Measurements from ENCODE around the gene XRN1. TPM values are rescaled to one million over a fixed set of nuclear protein-coding genes. Genes with fewer than 3 reads are reported as not detected.
"Not testable (repeated sequence)": the region's sequence is repeated elsewhere in the genome, so short reads cannot be mapped to it uniquely, and the experiment has no call there.

Gene XRN1
- total RNA-seq, 4 donors from 2014 or later = 32.0 to 43.8 (median 35.6) TPM

DNA sequence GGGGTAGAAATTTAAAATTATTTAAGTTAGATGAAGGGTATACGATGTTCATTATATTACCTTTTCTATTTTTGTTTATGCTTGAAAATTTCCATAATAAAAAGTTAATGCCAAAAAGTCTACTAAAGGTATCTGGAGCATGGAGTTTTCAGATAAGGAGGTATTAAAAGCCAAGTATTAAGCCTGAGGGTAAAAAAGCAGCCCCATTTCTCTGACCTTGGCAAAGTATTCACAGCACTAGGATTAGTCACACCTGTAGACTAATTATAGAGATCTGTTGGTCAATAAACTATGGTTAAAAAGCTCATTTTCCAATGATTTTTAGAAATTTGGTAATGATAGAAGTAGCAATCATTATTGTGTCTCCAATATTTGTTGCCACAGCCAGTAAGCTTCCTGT lies 23.1 kb downstream of the XRN1 start:
- no peak overlapping the region for H3K4me3 ChIP-seq (ENCODE audit: low read depth, poor library complexity, severe bottlenecking)
- TF ChIP-seq, protein P1, sequence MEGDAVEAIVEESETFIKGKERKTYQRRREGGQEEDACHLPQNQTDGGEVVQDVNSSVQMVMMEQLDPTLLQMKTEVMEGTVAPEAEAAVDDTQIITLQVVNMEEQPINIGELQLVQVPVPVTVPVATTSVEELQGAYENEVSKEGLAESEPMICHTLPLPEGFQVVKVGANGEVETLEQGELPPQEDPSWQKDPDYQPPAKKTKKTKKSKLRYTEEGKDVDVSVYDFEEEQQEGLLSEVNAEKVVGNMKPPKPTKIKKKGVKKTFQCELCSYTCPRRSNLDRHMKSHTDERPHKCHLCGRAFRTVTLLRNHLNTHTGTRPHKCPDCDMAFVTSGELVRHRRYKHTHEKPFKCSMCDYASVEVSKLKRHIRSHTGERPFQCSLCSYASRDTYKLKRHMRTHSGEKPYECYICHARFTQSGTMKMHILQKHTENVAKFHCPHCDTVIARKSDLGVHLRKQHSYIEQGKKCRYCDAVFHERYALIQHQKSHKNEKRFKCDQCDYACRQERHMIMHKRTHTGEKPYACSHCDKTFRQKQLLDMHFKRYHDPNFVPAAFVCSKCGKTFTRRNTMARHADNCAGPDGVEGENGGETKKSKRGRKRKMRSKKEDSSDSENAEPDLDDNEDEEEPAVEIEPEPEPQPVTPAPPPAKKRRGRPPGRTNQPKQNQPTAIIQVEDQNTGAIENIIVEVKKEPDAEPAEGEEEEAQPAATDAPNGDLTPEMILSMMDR (IDR thresholded peaks at IDR 0.05) = no peak
- no peak for TF ChIP-seq POLR2A (IDR thresholded peaks at IDR 0.05)
- 77 to 78% methylated on average over 1 of the region's 1 CpG for WGBS, 2 donors
- intact Hi-C loops (cut with DNase I; ENCODE audit: low total_unique reads) = no loop called here
- no peak for DNase-seq (ENCODE audit: low spot score in 2 of 2)

DNA sequence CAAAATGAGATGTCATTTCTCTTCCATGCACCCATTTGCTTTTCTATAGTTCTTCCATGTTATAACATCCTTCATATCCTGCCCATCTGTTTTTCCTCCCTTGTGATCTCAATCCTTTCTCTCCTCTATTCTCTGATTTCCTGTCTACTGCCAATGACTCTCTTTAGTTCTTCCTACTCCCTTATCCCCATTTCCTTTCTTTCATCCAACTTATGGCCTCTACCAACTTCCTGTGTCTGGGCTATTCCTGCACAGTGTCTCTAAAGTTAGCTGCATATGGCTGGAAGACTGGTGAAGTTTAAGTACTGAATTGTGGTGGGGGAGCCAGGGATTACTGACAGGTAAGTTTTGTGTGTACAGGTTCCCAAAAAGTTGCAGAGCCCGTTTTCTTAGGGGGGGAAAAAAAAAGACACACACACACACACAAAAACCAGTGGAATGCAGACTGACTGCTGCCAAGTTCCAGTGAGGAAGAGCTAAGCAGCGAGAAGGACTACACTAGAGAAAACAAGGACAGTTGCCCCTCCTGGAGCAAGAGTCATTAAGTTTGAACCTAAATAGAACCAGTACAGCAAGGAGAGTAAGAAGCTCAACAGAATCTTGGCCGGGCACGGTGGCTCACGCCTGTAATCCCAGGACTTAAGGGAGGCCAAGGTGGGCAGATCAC lies 28.8 kb downstream of the XRN1 start:
- 89 to 91% methylated on average over 5 of the region's 5 CpGs for WGBS, 2 donors
- no peak overlapping the region for H3K4me3 ChIP-seq (ENCODE audit: low read depth, poor library complexity, severe bottlenecking)
- DNase-seq (ENCODE audit: low spot score in 2 of 2) = no peak
- TF ChIP-seq, protein P1 (IDR thresholded peaks at IDR 0.05) = no peak
- no peak for TF ChIP-seq POLR2A (IDR thresholded peaks at IDR 0.05)
- intact Hi-C loops (cut with DNase I; ENCODE audit: low total_unique reads) = no loop called here

DNA sequence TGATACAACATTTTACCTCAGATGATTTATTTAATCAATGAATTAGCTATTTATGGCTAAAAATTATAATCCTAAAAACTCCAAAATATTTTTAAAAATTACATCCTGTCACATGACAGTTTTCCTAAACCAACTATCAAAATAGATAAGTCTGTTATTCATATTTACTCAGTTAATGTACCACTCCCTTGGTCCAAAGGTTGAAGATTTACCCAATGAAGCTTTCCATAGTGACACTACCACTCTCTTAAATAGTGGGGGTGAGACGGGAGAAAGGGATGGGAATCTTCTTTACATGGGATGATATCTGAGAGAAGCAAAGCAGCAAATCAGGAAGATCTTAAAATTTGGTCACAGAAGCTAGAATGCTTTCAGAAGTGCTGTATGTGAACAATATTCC lies 30.5 kb downstream of the XRN1 start:
- TF ChIP-seq, protein P1 (IDR thresholded peaks at IDR 0.05) = no peak
- no peak for TF ChIP-seq POLR2A (IDR thresholded peaks at IDR 0.05)
- H3K4me3 ChIP-seq (ENCODE audit: low read depth, poor library complexity, severe bottlenecking) = no peak overlapping the region
- no peak for DNase-seq (ENCODE audit: low spot score in 2 of 2)
- intact Hi-C loops (cut with DNase I; ENCODE audit: low total_unique reads) = no loop called here
- WGBS, 2 donors = 89 to 91% methylated on average over 1 of the region's 1 CpG

DNA sequence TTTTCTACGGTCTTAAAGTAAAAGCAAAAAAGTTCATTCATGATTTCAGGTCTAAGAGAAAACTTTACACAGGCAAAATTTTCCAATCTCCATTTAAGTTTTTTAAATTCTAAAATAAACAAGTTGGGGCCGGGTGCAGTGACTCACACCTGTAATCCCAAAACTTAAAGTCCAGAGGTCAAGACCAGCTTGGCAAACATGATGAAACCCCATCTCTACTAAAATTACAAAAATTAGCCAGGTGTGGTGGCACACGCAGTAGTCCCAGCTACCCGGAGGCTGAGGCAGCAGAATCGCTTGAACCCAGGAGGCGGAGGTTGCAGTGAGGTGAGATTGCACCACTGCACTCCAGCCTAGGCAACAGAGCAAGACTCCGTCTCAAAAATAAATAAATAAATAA lies 47.3 kb downstream of the XRN1 start:
- intact Hi-C loops (cut with DNase I; ENCODE audit: low total_unique reads); DNase-seq (ENCODE audit: low spot score in 2 of 2); H3K4me3 ChIP-seq (ENCODE audit: low read depth, poor library complexity, severe bottlenecking): not testable (repeated sequence)
- 93 to 96% methylated on average over 7 of the region's 7 CpGs for WGBS, 2 donors

DNA sequence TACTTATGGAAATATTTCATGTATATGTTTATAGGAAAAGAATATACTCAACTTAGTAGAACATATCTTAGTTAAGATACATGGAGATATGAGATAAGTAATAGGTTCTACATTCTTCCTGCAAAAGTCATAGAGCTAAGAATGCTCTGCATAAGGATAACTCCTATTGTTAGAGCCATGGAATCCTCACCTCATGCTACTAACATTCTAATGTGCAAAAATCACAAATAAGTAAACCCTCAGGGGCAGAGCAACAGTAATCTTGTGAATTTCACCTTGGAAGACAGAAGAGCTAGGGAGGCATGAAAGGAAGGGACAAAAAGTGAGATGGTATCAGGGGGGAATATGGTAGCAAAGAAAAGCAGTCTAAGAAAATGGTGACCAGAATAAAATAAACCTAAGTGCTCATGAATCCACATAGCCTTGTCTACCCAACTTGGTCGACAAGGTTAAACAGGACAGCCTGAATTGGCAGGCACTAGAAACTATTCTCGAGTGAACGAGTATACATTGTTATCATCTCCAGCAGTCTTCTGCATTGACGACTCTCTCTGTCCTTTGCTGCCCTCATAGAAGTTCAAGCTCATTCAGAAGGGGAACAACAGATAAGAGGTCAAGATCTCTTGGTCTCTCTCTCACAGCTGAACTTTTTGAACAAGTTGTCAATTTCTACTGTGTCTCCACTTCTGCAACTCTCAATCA lies 52.8 kb downstream of the XRN1 start:
- H3K4me3 ChIP-seq (ENCODE audit: low read depth, poor library complexity, severe bottlenecking) = no peak overlapping the region
- no peak for DNase-seq (ENCODE audit: low spot score in 2 of 2)
- no peak for TF ChIP-seq POLR2A (IDR thresholded peaks at IDR 0.05)
- TF ChIP-seq, protein P1 (IDR thresholded peaks at IDR 0.05) = no peak
- intact Hi-C loops (cut with DNase I; ENCODE audit: low total_unique reads) = no loop called here
- 93 to 96% methylated on average over 4 of the region's 4 CpGs for WGBS, 2 donors

DNA sequence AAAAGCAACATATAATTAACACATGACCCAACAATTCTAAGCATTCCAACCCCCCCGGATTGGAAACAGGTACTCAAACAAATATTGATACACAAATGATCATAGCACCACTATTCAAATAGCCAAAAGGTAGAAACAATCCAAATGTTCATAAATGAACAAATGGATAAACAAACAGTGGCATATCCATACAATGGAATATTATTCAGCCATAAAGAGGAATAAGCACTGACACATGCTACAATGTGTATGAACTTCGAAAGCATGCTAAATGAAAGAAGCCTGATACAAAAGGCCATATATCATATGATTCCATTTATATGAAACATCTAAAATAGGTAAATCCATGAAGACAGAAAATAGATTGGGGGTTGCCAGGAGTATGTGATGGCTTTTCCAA lies 62.8 kb downstream of the XRN1 start:
- no peak overlapping the region for H3K4me3 ChIP-seq (ENCODE audit: low read depth, poor library complexity, severe bottlenecking)
- intact Hi-C loops (cut with DNase I; ENCODE audit: low total_unique reads) = no loop called here
- 97% methylated on average over 2 of the region's 2 CpGs for WGBS, 2 donors
- TF ChIP-seq, protein P1 (IDR thresholded peaks at IDR 0.05) = no peak
- no peak for TF ChIP-seq POLR2A (IDR thresholded peaks at IDR 0.05)
- no peak for DNase-seq (ENCODE audit: low spot score in 2 of 2)
